ENCODE results near the gene NUDT11. TPM values are rescaled to one million over a fixed set of nuclear protein-coding genes. Genes with fewer than 3 reads are reported as not detected.

Gene NUDT11
- total RNA-seq, 6 donors from 2014 or later = 0.22 to 0.76 (median 0.40) TPM; not detected in 2

DNA sequence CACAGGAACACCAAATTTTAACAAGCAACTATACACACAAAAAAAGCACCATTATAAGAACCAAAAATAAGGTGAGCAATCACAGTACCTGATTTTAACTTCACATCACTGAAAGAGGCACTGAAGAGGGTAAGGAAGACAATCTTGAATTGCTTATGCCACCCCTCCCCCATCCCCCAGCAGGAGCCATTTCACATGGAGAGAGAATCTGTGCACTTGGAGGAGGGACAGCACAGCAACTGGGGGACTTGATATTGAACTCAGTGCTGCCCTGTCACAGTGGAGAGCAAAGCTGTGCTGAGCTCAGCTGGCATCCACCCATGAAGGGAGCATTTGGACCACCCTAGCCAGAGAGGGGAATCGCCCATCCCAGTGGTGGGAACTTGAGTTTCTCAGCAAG, 56.0 kb downstream of the NUDT11 start:
- H3K36me3 ChIP-seq = no peaks in the 10 kb centered on the region
- H3K4me3 ChIP-seq = no peak overlapping the region
- H3K27me3 ChIP-seq = no peaks in the 10 kb centered on the region
- no peaks in the 10 kb centered on the region for H3K4me1 ChIP-seq
- no peak for TF ChIP-seq EP300 (IDR thresholded peaks at IDR 0.05)
- TF ChIP-seq, protein P1, sequence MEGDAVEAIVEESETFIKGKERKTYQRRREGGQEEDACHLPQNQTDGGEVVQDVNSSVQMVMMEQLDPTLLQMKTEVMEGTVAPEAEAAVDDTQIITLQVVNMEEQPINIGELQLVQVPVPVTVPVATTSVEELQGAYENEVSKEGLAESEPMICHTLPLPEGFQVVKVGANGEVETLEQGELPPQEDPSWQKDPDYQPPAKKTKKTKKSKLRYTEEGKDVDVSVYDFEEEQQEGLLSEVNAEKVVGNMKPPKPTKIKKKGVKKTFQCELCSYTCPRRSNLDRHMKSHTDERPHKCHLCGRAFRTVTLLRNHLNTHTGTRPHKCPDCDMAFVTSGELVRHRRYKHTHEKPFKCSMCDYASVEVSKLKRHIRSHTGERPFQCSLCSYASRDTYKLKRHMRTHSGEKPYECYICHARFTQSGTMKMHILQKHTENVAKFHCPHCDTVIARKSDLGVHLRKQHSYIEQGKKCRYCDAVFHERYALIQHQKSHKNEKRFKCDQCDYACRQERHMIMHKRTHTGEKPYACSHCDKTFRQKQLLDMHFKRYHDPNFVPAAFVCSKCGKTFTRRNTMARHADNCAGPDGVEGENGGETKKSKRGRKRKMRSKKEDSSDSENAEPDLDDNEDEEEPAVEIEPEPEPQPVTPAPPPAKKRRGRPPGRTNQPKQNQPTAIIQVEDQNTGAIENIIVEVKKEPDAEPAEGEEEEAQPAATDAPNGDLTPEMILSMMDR (IDR thresholded peaks at IDR 0.05) = no peak
- no peak for TF ChIP-seq POLR2A (IDR thresholded peaks at IDR 0.05)
- no peak for TF ChIP-seq POLR2AphosphoS5 (IDR thresholded peaks at IDR 0.05)
- H3K27ac ChIP-seq = no peak overlapping the region
- no peak for ATAC-seq (ENCODE audit: low FRiP score in 2 of 2)
- 67% methylated on average over 1 of the region's 1 CpG; no CpG with 5 or more reads in 1 of the 2 donors for WGBS, 2 donors
- DNase-seq = no peak
- H3K9me3 ChIP-seq = no peaks in the 10 kb centered on the region

Other genes starting within 250 kb of the NUDT11 start
- gene NUDT10, start 163.8 kb downstream of the NUDT11 start, total RNA-seq = under 1 TPM in 3 of 6 donors, not detected in 3; 0.34 to 0.55 (median 0.46) TPM
- gene CENPVL3, start 122.3 kb upstream of the NUDT11 start, total RNA-seq = not detected
- gene CENPVL2, start 186.2 kb upstream of the NUDT11 start, total RNA-seq = not detected
- not detected for gene CENPVL1, start 213.9 kb upstream of the NUDT11 start, total RNA-seq
- gene GSPT2, start 246.8 kb upstream of the NUDT11 start, total RNA-seq = 1 to 10 TPM; 1.0 to 8.2 (median 5.3) TPM